Measurements from ENCODE around the gene IGFBP1. TPM values are rescaled to one million over a fixed set of nuclear protein-coding genes. Genes with fewer than 3 reads are reported as not detected.

IGFBP1 gene
- total and polyA plus RNA-seq, 9 of the 15 experiments (the other 6 are each of a cell fraction or from before 2014, with no cell fraction given) = not detected

DNA sequence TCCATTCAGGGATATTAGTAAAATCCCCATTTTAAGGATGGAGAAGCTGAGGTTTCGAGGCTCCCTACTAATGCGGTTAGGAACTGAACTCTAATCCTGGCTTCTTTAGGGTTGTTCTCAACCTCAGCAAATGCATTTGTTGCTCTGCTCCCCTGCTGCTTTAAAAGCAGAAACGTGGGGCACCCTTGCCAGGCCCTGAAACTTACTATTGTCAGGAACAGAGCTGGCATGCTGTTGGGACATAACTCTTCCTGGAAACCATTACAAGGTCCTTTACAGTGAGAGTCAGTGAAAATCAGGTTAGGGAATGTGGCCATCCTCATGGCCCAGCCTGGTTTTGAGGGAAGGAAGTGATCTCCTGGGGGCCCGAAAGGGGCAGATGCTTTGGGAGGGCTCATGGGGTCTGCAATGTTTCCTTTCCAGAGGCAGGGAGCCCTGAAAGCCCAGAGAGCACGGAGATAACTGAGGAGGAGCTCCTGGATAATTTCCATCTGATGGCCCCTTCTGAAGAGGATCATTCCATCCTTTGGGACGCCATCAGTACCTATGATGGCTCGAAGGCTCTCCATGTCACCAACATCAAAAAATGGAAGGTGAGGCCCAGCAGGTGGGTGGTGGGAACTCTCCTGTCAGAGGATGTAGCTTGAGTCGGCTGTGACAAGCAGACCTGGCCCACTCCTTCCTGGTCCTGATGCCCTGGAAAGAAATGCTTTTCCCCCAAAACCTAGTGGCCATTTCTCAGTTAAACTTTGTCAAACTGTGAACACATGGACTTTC, 2.0 kb downstream of the IGFBP1 start:
- peaks cover 7 to 35% of the 10 kb centered on the region in 2 experiments; a peak in 4 of 5 replicates for H3K27me3 ChIP-seq (ENCODE audit: control insufficient read depth in 2 of 2, insufficient read depth in 2 of 2, low read length in 2 of 2)
- H2AFZ ChIP-seq (ENCODE audit: low read depth, low read length) = no peak overlapping the region
- H4K20me1 ChIP-seq (replicated peaks; ENCODE audit: control insufficient read depth, insufficient read depth, low read length) = no peaks in the 10 kb centered on the region
- ChIA-PET CTCF (ENCODE audit: low intra/inter-chr PET ratio) (interaction anchor here (1.6 kb wide), 1 partner anchor 1198 kb away, joined by 5 read pairs; no protein-coding TSS in a partner anchor), POLR2A (no interaction called here)
- H3K4me2 ChIP-seq (ENCODE audit: insufficient read depth, low read length) = no peak overlapping the region
- no peaks in the 10 kb centered on the region for H3K36me3 ChIP-seq (ENCODE audit: control insufficient read depth, insufficient read depth, low read length)
- DNase-seq (ENCODE audit: extremely low read depth in 1 of 4, low spot score in 3 of 4) (no peak), ATAC-seq (no peak), FAIRE-seq (no peak)
- H3K79me2 ChIP-seq (ENCODE audit: control insufficient read depth, insufficient read depth, low read length) = no peaks in the 10 kb centered on the region
- 1% methylated on average over 8 of the region's 8 CpGs for WGBS (ENCODE audit: insufficient coverage, low coverage, missing lambda C conversion rate)
- in situ Hi-C loops (cut with MboI) = no loop called here
- H3K27ac ChIP-seq (ENCODE audit: extremely low read depth, low read depth, low read length) = no peak overlapping the region
- H3K4me3 ChIP-seq = no peak overlapping the region
- no peak overlapping the region for H3K9ac ChIP-seq (ENCODE audit: insufficient read depth in 1 of 2, low read depth in 2 of 2, low read length in 2 of 2)
- TF ChIP-seq PATZ1 (CRISPR knock-in tag; IDR thresholded peaks at IDR 0.05; ENCODE audit: borderline replicate concordance) = no peak
- peaks cover 0 to 6% of the 10 kb centered on the region in 2 experiments; a peak in 2 of 5 replicates for H3K4me1 ChIP-seq (replicated peaks in 1 of 2; ENCODE audit: control insufficient read depth in 2 of 2, insufficient read depth in 2 of 2, low read length in 2 of 2)
- no TSS peak for BruUV-seq (replicated peaks)
- no peaks in the 10 kb centered on the region for H3K9me3 ChIP-seq (replicated peaks; ENCODE audit: control insufficient read depth, insufficient read depth, low read depth, low read length)
- H3K9me1 ChIP-seq (ENCODE audit: control insufficient read depth, insufficient read depth, low read length) = no peaks in the 10 kb centered on the region
- intact Hi-C loops (cut with micrococcal nuclease) = no loop called here

Data from K562 (cell line).